MM.1S (cell line): ENCODE results near the gene RBFOX2.
A peak's percentile ranks its signal among the peaks of the same experiment; 100 is the strongest.

Experiments used
- DNase-seq: peaks from one replicate; pipeline ENCODE4 v3.0.0-alpha.2; 2015
- H2AFZ ChIP-seq: fragments of 300-600 bp; sonication (generic); 2 replicates; pipeline ENCODE4 v1.6.0; 2016; ENCODE audit warnings: antibody characterized with exemption, low read length
- H3F3A ChIP-seq: fragments of 300-600 bp; sonication (generic); 2 replicates; pipeline ENCODE4 v1.6.1; 2016; ENCODE audit warnings: mild to moderate bottlenecking, antibody characterized with exemption, low read length, moderate library complexity, mixed read lengths; ENCODE audit not compliant: insufficient read depth
- H3K27ac ChIP-seq: fragments of 300-600 bp; sonication (generic); 2 replicates; pipeline ENCODE4 v1.5.1; 2016; ENCODE audit warnings: mild to moderate bottlenecking, low read length
- H3K27me3 ChIP-seq: fragments of 300-600 bp; sonication (generic); replicated peaks from 2 replicates; pipeline ENCODE4 v1.6.0; 2016; ENCODE audit warnings: low read length; ENCODE audit not compliant: insufficient read depth
- H3K36me3 ChIP-seq: fragments of 300-600 bp; sonication (generic); replicated peaks from 2 replicates; pipeline ENCODE4 v1.6.1; 2016; ENCODE audit warnings: mild to moderate bottlenecking, low read length, mixed read lengths; ENCODE audit not compliant: insufficient read depth
- H3K4me1 ChIP-seq: fragments of 300-600 bp; sonication (generic); 2 replicates; pipeline ENCODE4 v1.6.1; 2016; ENCODE audit warnings: low read length, mixed read lengths
- H3K4me2 ChIP-seq: fragments of 300-600 bp; sonication (generic); 2 replicates; pipeline ENCODE4 v1.6.0; 2016; ENCODE audit warnings: low read depth, low read length
- H3K4me3 ChIP-seq: fragments of 300-600 bp; sonication (generic); 2 replicates; pipeline ENCODE4 v1.5.1; 2016; ENCODE audit warnings: low read length, mixed read lengths
- H3K79me2 ChIP-seq: fragments of 300-600 bp; sonication (generic); 2 replicates; pipeline ENCODE4 v1.6.1; 2016; ENCODE audit warnings: mixed run types, low read length, mixed read lengths
- H3K9ac ChIP-seq: fragments of 300-600 bp; sonication (generic); 2 replicates; pipeline ENCODE4 v1.6.1; 2016; ENCODE audit warnings: low read length, mixed read lengths
- H3K9me2 ChIP-seq: fragments of 300-600 bp; sonication (generic); replicated peaks from 2 replicates; pipeline ENCODE4 v1.6.1; 2016; ENCODE audit warnings: mild to moderate bottlenecking, low read length, mixed read lengths; ENCODE audit not compliant: insufficient read depth
- H3K9me3 ChIP-seq: fragments of 300-600 bp; sonication (generic); replicated peaks from 2 replicates; pipeline ENCODE4 v1.6.1; 2016; ENCODE audit warnings: mild to moderate bottlenecking, low read length, mixed read lengths; ENCODE audit not compliant: insufficient read depth
- H4K20me1 ChIP-seq: fragments of 300-600 bp; sonication (generic); 2 replicates; pipeline ENCODE4 v1.6.1; 2016; ENCODE audit warnings: mild to moderate bottlenecking, low read length, moderate library complexity, mixed read lengths; ENCODE audit not compliant: insufficient read depth
- EZH2 ChIP-seq: fragments of 300-600 bp; sonication (generic); optimal IDR thresholded peaks from 2 replicates; pipeline ENCODE3; 2017; ENCODE audit warnings: low read depth, mild to moderate bottlenecking, antibody characterized with exemption, low read length, mixed read lengths
- EZH2phosphoT487 ChIP-seq: fragments of 300-600 bp; sonication (generic); IDR thresholded peaks from 2 replicates; pipeline ENCODE4 v1.6.1; 2018; ENCODE audit warnings: antibody characterized with exemption, low read length
- TF ChIP-seq, protein P1 (sequence below): fragments of 300-600 bp; sonication (generic); IDR thresholded peaks from 2 replicates; pipeline ENCODE4 v1.5.1; 2016; ENCODE audit warnings: antibody characterized with exemption, low read length, mixed read lengths

Gene RBFOX2

DNA sequence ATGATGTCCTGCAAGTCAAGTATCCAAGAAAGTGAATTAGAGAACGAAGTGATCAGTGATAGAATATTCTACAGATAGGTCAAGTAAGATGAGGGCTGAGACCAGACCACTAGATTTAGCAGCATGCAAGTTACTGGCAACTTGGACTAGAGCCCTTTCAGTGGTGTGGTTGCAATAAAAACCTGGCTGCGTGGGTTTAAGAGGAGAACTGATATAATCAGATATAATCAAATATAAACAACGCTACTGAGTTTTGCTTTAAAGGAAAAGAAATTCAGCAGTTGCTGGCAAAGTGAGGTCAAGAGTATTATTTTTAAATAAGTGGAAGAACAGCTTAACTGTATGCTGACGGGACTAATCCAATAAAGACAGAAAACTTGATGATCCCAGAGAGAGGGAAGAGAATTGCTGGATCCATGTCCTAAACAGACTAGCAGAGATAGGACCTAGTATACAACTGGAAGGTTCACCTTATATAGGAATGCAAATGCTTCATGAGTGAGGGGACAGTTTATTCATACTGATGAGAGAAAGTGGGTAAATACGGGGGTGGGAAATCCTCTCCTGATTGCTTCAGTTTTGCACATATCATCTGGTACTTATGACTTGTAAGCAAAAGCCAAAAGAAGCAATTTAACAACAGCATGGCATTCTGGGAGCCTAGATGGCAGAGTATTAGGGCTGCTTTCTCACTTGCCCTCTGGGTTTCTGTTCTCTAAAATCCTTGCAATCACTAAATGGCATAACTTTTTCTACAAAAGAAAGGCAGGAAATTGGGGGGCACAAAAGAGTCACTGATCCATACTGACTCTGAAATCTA, 146.2 kb downstream of the RBFOX2 start:
- TF ChIP-seq, protein P1, sequence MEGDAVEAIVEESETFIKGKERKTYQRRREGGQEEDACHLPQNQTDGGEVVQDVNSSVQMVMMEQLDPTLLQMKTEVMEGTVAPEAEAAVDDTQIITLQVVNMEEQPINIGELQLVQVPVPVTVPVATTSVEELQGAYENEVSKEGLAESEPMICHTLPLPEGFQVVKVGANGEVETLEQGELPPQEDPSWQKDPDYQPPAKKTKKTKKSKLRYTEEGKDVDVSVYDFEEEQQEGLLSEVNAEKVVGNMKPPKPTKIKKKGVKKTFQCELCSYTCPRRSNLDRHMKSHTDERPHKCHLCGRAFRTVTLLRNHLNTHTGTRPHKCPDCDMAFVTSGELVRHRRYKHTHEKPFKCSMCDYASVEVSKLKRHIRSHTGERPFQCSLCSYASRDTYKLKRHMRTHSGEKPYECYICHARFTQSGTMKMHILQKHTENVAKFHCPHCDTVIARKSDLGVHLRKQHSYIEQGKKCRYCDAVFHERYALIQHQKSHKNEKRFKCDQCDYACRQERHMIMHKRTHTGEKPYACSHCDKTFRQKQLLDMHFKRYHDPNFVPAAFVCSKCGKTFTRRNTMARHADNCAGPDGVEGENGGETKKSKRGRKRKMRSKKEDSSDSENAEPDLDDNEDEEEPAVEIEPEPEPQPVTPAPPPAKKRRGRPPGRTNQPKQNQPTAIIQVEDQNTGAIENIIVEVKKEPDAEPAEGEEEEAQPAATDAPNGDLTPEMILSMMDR, result no peak
- TF ChIP-seq EZH2phosphoT487, result no peak
- TF ChIP-seq EZH2, result no peak
- Histone ChIP-seq H3K9ac (peak overlapping the region; percentile 19; the same call in 1 of the 2 replicates), H3K4me3 (peak overlapping the region; percentile 19; the same call in 1 of the 2 replicates), H3K9me3 (no peaks in the 10 kb centered on the region), H3K9me2 (no peaks in the 10 kb centered on the region), H3K27me3 (no peaks in the 10 kb centered on the region), H3K4me2 (peak overlapping the region; percentile 61), H4K20me1 (no peaks in the 10 kb centered on the region), H3K79me2 (no peaks in the 10 kb centered on the region), H3K27ac (peak overlapping the region; percentile 69), H2AFZ (peak overlapping the region; percentile 50), H3F3A (peaks cover 20% of the 10 kb centered on the region), H3K4me1 (peaks cover 20% of the 10 kb centered on the region), H3K36me3 (no peaks in the 10 kb centered on the region)
- DNase-seq, result peak; percentile 49

DNA sequence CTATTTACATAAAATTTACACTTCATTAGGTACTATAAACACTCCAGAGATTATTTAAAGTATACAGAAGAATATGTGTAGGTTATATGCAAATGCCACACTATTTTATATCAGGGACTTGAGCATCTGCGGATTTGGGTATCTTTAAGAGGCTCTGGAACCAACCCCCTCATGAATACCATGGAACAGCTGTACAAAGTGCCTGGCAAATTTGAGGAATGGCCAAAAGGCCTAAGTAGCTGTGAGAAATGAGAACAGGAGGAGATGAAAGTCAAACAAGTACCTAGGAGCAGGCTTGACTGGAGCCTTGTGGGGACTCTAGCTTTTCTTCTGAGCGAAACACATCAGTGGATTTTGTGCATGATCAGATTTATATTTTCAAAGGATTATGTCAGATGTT, 149.3 kb downstream of the RBFOX2 start:
- H3K36me3 ChIP-seq, result no peaks in the 10 kb centered on the region
- no peaks in the 10 kb centered on the region for H3K27me3 ChIP-seq
- no peak overlapping the region for H3K4me2 ChIP-seq
- H3K4me1 ChIP-seq, result peaks cover 20% of the 10 kb centered on the region
- no peak overlapping the region for H3K27ac ChIP-seq
- TF ChIP-seq EZH2phosphoT487 (no peak), EZH2 (no peak)
- H3F3A ChIP-seq, result peaks cover 20% of the 10 kb centered on the region
- H3K79me2 ChIP-seq, result no peaks in the 10 kb centered on the region
- H4K20me1 ChIP-seq, result no peaks in the 10 kb centered on the region
- H3K9me3 ChIP-seq, result no peaks in the 10 kb centered on the region
- DNase-seq, result no peak
- no peaks in the 10 kb centered on the region for H3K9me2 ChIP-seq
- H3K4me3 ChIP-seq, result no peak overlapping the region
- no peak overlapping the region for H3K9ac ChIP-seq
- H2AFZ ChIP-seq, result no peak overlapping the region

DNA sequence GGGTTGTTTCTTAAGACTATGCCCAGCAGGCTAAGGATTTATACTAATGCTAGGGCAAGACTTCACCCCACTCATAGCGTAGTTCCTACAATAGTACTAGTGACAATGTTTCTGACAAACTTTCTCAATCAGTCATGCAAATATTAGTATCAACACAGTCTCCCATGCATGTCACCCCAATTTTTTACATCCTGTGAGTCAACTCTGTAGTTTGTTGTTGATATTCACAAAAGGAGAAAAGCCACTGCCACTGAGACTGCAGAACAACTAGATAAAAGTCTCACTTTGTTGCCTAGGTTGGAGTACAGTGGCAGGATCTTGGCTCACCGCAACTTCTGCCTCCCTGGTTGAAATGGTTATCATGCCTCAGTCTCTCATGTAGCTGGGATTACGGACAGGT, 155.2 kb downstream of the RBFOX2 start:
- no peak overlapping the region for H3K27ac ChIP-seq

DNA sequence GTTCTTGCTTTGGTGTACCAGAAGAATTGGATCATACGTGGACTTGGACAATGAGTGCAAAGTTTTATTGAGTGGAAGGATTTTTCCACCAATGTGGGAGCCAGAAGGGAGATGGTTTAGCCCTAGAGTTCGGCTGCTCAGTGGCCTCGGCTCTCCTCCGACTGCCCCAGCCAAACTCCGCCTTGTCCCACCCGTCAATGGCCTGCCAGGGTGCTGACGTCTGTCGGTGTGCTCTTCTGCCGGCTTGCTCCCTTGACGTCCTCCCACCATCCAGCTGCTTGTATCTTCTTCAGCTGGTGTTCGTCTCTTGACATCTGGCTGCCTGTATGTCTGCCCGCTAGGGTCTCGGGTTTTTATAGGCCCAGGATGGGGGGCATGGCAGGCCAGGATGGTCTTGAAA, 156.2 kb downstream of the RBFOX2 start:
- Histone ChIP-seq H3K4me2 (no peak overlapping the region), H3K27me3 (no peaks in the 10 kb centered on the region), H3K9me2 (no peaks in the 10 kb centered on the region), H3K9me3 (no peaks in the 10 kb centered on the region), H3K4me3 (no peak overlapping the region), H3K4me1 (peaks cover 28% of the 10 kb centered on the region), H3F3A (peaks cover 16% of the 10 kb centered on the region), H3K27ac (no peak overlapping the region), H3K79me2 (no peaks in the 10 kb centered on the region), H3K36me3 (no peaks in the 10 kb centered on the region), H3K9ac (no peak overlapping the region), H2AFZ (no peak overlapping the region), H4K20me1 (no peaks in the 10 kb centered on the region)
- DNase-seq, result no peak
- TF ChIP-seq, protein P1, result no peak
- TF ChIP-seq EZH2, result no peak
- no peak for TF ChIP-seq EZH2phosphoT487

More for the DNA sequence above, 155.2 kb downstream of the RBFOX2 start:
- H3K4me2 ChIP-seq, result no peak overlapping the region
- H3K79me2 ChIP-seq, result no peaks in the 10 kb centered on the region
- H4K20me1 ChIP-seq, result no peaks in the 10 kb centered on the region
- TF ChIP-seq EZH2phosphoT487, result no peak
- no peak for DNase-seq
- H3K9me2 ChIP-seq, result no peaks in the 10 kb centered on the region
- no peaks in the 10 kb centered on the region for H3K36me3 ChIP-seq
- no peak overlapping the region for H3K4me3 ChIP-seq
- peaks cover 16% of the 10 kb centered on the region for H3F3A ChIP-seq
- peaks cover 28% of the 10 kb centered on the region for H3K4me1 ChIP-seq
- no peaks in the 10 kb centered on the region for H3K9me3 ChIP-seq
- H3K9ac ChIP-seq, result no peak overlapping the region
- H3K27me3 ChIP-seq, result no peaks in the 10 kb centered on the region
- H2AFZ ChIP-seq, result no peak overlapping the region
